Left lung (tissue), 10 donors: ENCODE data around the gene STRN3. TPM values are rescaled to one million over a fixed set of nuclear protein-coding genes. Genes with fewer than 3 reads are reported as not detected.

ENCODE experiments used
- ATAC-seq: fragments of 200-7000 bp; cut with Tn5 transposase; one replicate; pipeline ENCODE4 v1.9.1; 2020; ENCODE audit warnings: moderate library complexity
- DNase-seq, 4 donors: peaks; one replicate each; pipeline ENCODE4 v3.0.0-alpha.2; 2013 to 2020
- H3K27ac ChIP-seq, 2 donors: fragments of 200-600 bp; sonication (generic) in 1 of 2; one replicate each; pipeline versions ENCODE4 v1.5.0 to v1.8.0; 2020 to 2021
- H3K27me3 ChIP-seq, 2 donors: fragments of 200-600 bp; sonication (generic) in 1 of 2; one replicate each; pipeline versions ENCODE4 v1.5.0 to v1.8.0; 2020 to 2021
- H3K36me3 ChIP-seq, 2 donors: fragments of 200-600 bp; sonication (generic) in 1 of 2; one replicate each; pipeline versions ENCODE4 v1.5.0 to v1.8.0; 2020 to 2021
- H3K4me1 ChIP-seq, 2 donors: fragments of 200-600 bp; one replicate each; pipeline ENCODE4 v1.8.0; 2021
- H3K4me3 ChIP-seq, 2 donors: fragments of 200-600 bp; sonication (generic) in 1 of 2; one replicate each; pipeline versions ENCODE4 v1.5.0 to v1.8.0; 2020 to 2021; ENCODE audit warnings: mild to moderate bottlenecking in 1 of 2
- H3K9me3 ChIP-seq, 2 donors: fragments of 200-600 bp; sonication (generic) in 1 of 2; one replicate each; pipeline versions ENCODE4 v1.5.0 to v1.8.0; 2020 to 2021
- CTCF ChIP-seq, 2 donors: fragments of 200-600 bp; sonication (generic) in 1 of 2; IDR thresholded peaks; one replicate each; pipeline versions ENCODE4 v1.5.0 to v1.8.0; 2021; ENCODE audit warnings: antibody characterized with exemption in 2 of 2
- intact Hi-C, 2 donors: fragments of 100-400 bp; cut with DNase I; formaldehyde crosslinking; loops; one replicate each; pipeline versions ENCODE4 v1.11.2 to v1.14.2; 2022
- polyA plus RNA-seq, 6 donors: library from polyadenylated mRNA; unstranded; fragments of 120-200 nt; gene quantifications; one replicate each; pipeline ENCODE4 v1.2.1, GENCODE V29; 2013; ENCODE audit not compliant: insufficient read length in 6 of 6
- total RNA-seq, 2 donors: library from RNA; stranded (reverse); fragmentation: NEBNext Ultra II Directional; extraction: Animal tissue kit (Norgen Biotek cat#: 25700); gene quantifications; one replicate each; pipeline ENCODE4 v1.2.1, GENCODE V29; 2021
- donor health status: DM: no; HTN: yes; CAD: no.
- donor health status: DM: no; HTN: no; CAD: no.

STRN3 gene
- total and polyA plus RNA-seq, 8 donors = 31.7 to 54.7 (median 46.5) TPM

GRCh38 chr14:30874999-30875787 lies 151.0 kb downstream of the STRN3 start:
- Histone ChIP-seq H3K36me3 (no peaks in the 10 kb centered on the region), H3K9me3 (no peaks in the 10 kb centered on the region), H3K27ac (no peak overlapping the region), H3K4me1 (peaks cover 10 to 18% of the 10 kb centered on the region in 2 donors), H3K27me3 (peaks cover 40 to 76% of the 10 kb centered on the region in 2 donors), H3K4me3 (peak overlapping the region; percentile 28 to 48)
- peak in 1 of 4 donors; percentile 73 for DNase-seq
- peak; percentile 43 for ATAC-seq
- TF ChIP-seq CTCF (IDR thresholded peaks at IDR 0.05) = no peak
- intact Hi-C loops = no loop called here

GRCh38 chr14:30874120-30874998 lies 151.8 kb downstream of the STRN3 start, which contains the start of gene COCH:
Gene COCH (plus strand): TSS chr14:30874559. CDS start chr14:30874939, 380 bp downstream.
- peak; percentile 80 for ATAC-seq
- H3K27me3 ChIP-seq = peaks cover 40 to 76% of the 10 kb centered on the region in 2 donors
- no peaks in the 10 kb centered on the region for H3K36me3 ChIP-seq
- no peaks in the 10 kb centered on the region for H3K9me3 ChIP-seq
- intact Hi-C loops = no loop called here
- TF ChIP-seq CTCF (IDR thresholded peaks at IDR 0.05) = peak in 1 of 2 donors; percentile 27
- H3K4me1 ChIP-seq = peaks cover 10 to 18% of the 10 kb centered on the region in 2 donors
- H3K4me3 ChIP-seq = peak within 1 kb of the TSS; percentile 28 to 48
- DNase-seq = peak in 2 of 4 donors; percentile 39 to 84
- H3K27ac ChIP-seq = no peak within 1 kb of the TSS

GRCh38 chr14:30873308-30874119 lies 152.7 kb downstream of the STRN3 start:
- H3K9me3 ChIP-seq = no peaks in the 10 kb centered on the region
- TF ChIP-seq CTCF (IDR thresholded peaks at IDR 0.05) = no peak
- H3K36me3 ChIP-seq = no peaks in the 10 kb centered on the region
- no peak for DNase-seq
- H3K27me3 ChIP-seq = peaks cover 40 to 76% of the 10 kb centered on the region in 2 donors
- H3K27ac ChIP-seq = no peak overlapping the region
- H3K4me3 ChIP-seq = peak overlapping the region; percentile 28 to 48
- intact Hi-C loops = no loop called here
- peaks cover 10 to 18% of the 10 kb centered on the region in 2 donors for H3K4me1 ChIP-seq
- ATAC-seq = no peak

GRCh38 chr14:30872602-30873001 lies 153.6 kb downstream of the STRN3 start:
- peaks cover 40 to 69% of the 10 kb centered on the region in 2 donors for H3K27me3 ChIP-seq
- no peaks in the 10 kb centered on the region for H3K36me3 ChIP-seq
- TF ChIP-seq CTCF (IDR thresholded peaks at IDR 0.05) = no peak
- no peak overlapping the region for H3K27ac ChIP-seq
- DNase-seq (no peak), ATAC-seq (no peak)
- H3K4me3 ChIP-seq = no peak overlapping the region
- H3K4me1 ChIP-seq = peaks cover 10 to 18% of the 10 kb centered on the region in 2 donors
- H3K9me3 ChIP-seq = no peaks in the 10 kb centered on the region
- intact Hi-C loops = no loop called here
